ENCODE data around the gene PRAMEF17. TPM values are rescaled to one million over a fixed set of nuclear protein-coding genes. Genes with fewer than 3 reads are reported as not detected.
A peak's percentile ranks its signal among the peaks of the same experiment; 100 is the strongest.
"Not testable (repeated sequence)": the region's sequence is repeated elsewhere in the genome, so short reads cannot be mapped to it uniquely, and the experiment has no call there.

Gene PRAMEF17
- polyA plus RNA-seq (2011; rRNA removed): not detected in 2 replicates
- polyA minus RNA-seq (2011; rRNA and poly(A)+ RNA removed): not detected in 2 replicates

- DNase-seq (ENCODE audit: low read depth, low spot score); CTCF ChIA-PET; H3K27ac ChIP-seq (ENCODE audit: low read depth, low read length); H3K4me3 ChIP-seq (ENCODE audit: low read depth, low read length); POLR2A ChIA-PET; H3K27me3 ChIP-seq (ENCODE audit: control insufficient read depth, insufficient read depth, low read length): not testable (repeated sequence)
- peaks cover 31% of the 10 kb centered on the region for H3K9me3 ChIP-seq (ENCODE audit: control insufficient read depth, insufficient read depth, low read length)
Measured at GRCh38 chr1:13389332-13389731, at the start of gene PRAMEF17. Gene PRAMEF17, plus strand, starts transcription at chr1:13389632. Its CDS starts 26 bp downstream, at chr1:13389658.

- CTCF ChIA-PET; DNase-seq (ENCODE audit: low read depth, low spot score); H3K27me3 ChIP-seq (ENCODE audit: control insufficient read depth, insufficient read depth, low read length); H3K27ac ChIP-seq (ENCODE audit: low read depth, low read length); H3K4me3 ChIP-seq (ENCODE audit: low read depth, low read length); POLR2A ChIA-PET; H3K9me3 ChIP-seq (ENCODE audit: control insufficient read depth, insufficient read depth, low read length): not testable (repeated sequence)
Measured at GRCh38 chr1:13342496-13342895, 46.9 kb upstream of the PRAMEF17 start.

GRCh38 chr1:13347034-13347433 is 42.4 kb upstream of the PRAMEF17 start, which contains the start of gene PRAMEF14:
Gene PRAMEF14, minus strand, starts transcription at chr1:13347134. Its CDS starts 1,820 bp downstream, at chr1:13345314.
- POLR2A ChIA-PET; H3K27me3 ChIP-seq (ENCODE audit: control insufficient read depth, insufficient read depth, low read length); H3K4me3 ChIP-seq (ENCODE audit: low read depth, low read length): not testable (repeated sequence)

GRCh38 chr1:13353476-13353875 is 36.0 kb upstream of the PRAMEF17 start:
- POLR2A ChIA-PET; H3K4me3 ChIP-seq (ENCODE audit: low read depth, low read length); H3K27me3 ChIP-seq (ENCODE audit: control insufficient read depth, insufficient read depth, low read length); DNase-seq (ENCODE audit: low read depth, low spot score); CTCF ChIA-PET; H3K27ac ChIP-seq (ENCODE audit: low read depth, low read length); H3K9me3 ChIP-seq (ENCODE audit: control insufficient read depth, insufficient read depth, low read length): not testable (repeated sequence)

More at GRCh38 chr1:13347034-13347433, 42.4 kb upstream of the PRAMEF17 start, which contains the start of gene PRAMEF14:
- H3K9me3 ChIP-seq (ENCODE audit: control insufficient read depth, insufficient read depth, low read length); CTCF ChIA-PET; H3K27ac ChIP-seq (ENCODE audit: low read depth, low read length); DNase-seq (ENCODE audit: low read depth, low spot score): not testable (repeated sequence)

- H3K27ac ChIP-seq (ENCODE audit: low read depth, low read length); CTCF ChIA-PET; DNase-seq (ENCODE audit: low read depth, low spot score); POLR2A ChIA-PET; H3K4me3 ChIP-seq (ENCODE audit: low read depth, low read length); H3K9me3 ChIP-seq (ENCODE audit: control insufficient read depth, insufficient read depth, low read length); H3K27me3 ChIP-seq (ENCODE audit: control insufficient read depth, insufficient read depth, low read length): not testable (repeated sequence)
Measured at GRCh38 chr1:13354475-13354874, 35.0 kb upstream of the PRAMEF17 start.

GRCh38 chr1:13356774-13357173 is 32.7 kb upstream of the PRAMEF17 start:
- H3K4me3 ChIP-seq (ENCODE audit: low read depth, low read length); DNase-seq (ENCODE audit: low read depth, low spot score); H3K27ac ChIP-seq (ENCODE audit: low read depth, low read length); H3K27me3 ChIP-seq (ENCODE audit: control insufficient read depth, insufficient read depth, low read length); H3K9me3 ChIP-seq (ENCODE audit: control insufficient read depth, insufficient read depth, low read length); POLR2A ChIA-PET: not testable (repeated sequence)
- TF ChIP-seq CTCF (IDR thresholded peaks at IDR 0.05; ENCODE audit: low read depth, low read length): 0 out of 2 replicates have a peak, but pooled peaks have one; percentile 9
- CTCF ChIA-PET: interaction anchor here (0.6 kb wide), 1 partner anchor 940 kb away, joined by 4 read pairs; no protein-coding TSS in a partner anchor

- CTCF ChIA-PET; H3K9me3 ChIP-seq (ENCODE audit: control insufficient read depth, insufficient read depth, low read length); H3K27ac ChIP-seq (ENCODE audit: low read depth, low read length): not testable (repeated sequence)
Measured at GRCh38 chr1:13362364-13362763, 27.1 kb upstream of the PRAMEF17 start.

GRCh38 chr1:13364928-13365327 is 24.5 kb upstream of the PRAMEF17 start:
- DNase-seq (ENCODE audit: low read depth, low spot score); H3K4me3 ChIP-seq (ENCODE audit: low read depth, low read length); CTCF ChIA-PET; POLR2A ChIA-PET; H3K27ac ChIP-seq (ENCODE audit: low read depth, low read length); H3K27me3 ChIP-seq (ENCODE audit: control insufficient read depth, insufficient read depth, low read length): not testable (repeated sequence)
- H3K9me3 ChIP-seq (ENCODE audit: control insufficient read depth, insufficient read depth, low read length): peaks cover 17% of the 10 kb centered on the region

More at GRCh38 chr1:13362364-13362763, 27.1 kb upstream of the PRAMEF17 start:
- H3K4me3 ChIP-seq (ENCODE audit: low read depth, low read length); DNase-seq (ENCODE audit: low read depth, low spot score); POLR2A ChIA-PET; H3K27me3 ChIP-seq (ENCODE audit: control insufficient read depth, insufficient read depth, low read length): not testable (repeated sequence)

GRCh38 chr1:13366536-13366935 is 22.9 kb upstream of the PRAMEF17 start:
- peaks cover 17% of the 10 kb centered on the region for H3K9me3 ChIP-seq (ENCODE audit: control insufficient read depth, insufficient read depth, low read length)
- CTCF ChIA-PET; H3K27ac ChIP-seq (ENCODE audit: low read depth, low read length); DNase-seq (ENCODE audit: low read depth, low spot score); H3K27me3 ChIP-seq (ENCODE audit: control insufficient read depth, insufficient read depth, low read length); H3K4me3 ChIP-seq (ENCODE audit: low read depth, low read length); POLR2A ChIA-PET: not testable (repeated sequence)

GRCh38 chr1:13368544-13368943 is 20.9 kb upstream of the PRAMEF17 start:
- H3K27ac ChIP-seq (ENCODE audit: low read depth, low read length); CTCF ChIA-PET; H3K27me3 ChIP-seq (ENCODE audit: control insufficient read depth, insufficient read depth, low read length); H3K4me3 ChIP-seq (ENCODE audit: low read depth, low read length); DNase-seq (ENCODE audit: low read depth, low spot score); POLR2A ChIA-PET: not testable (repeated sequence)
- H3K9me3 ChIP-seq (ENCODE audit: control insufficient read depth, insufficient read depth, low read length): peaks cover 31% of the 10 kb centered on the region

GRCh38 chr1:13378983-13379382 is 10.4 kb upstream of the PRAMEF17 start:
- CTCF ChIA-PET; POLR2A ChIA-PET; H3K4me3 ChIP-seq (ENCODE audit: low read depth, low read length); DNase-seq (ENCODE audit: low read depth, low spot score); H3K27me3 ChIP-seq (ENCODE audit: control insufficient read depth, insufficient read depth, low read length); H3K27ac ChIP-seq (ENCODE audit: low read depth, low read length): not testable (repeated sequence)
- peaks cover 15% of the 10 kb centered on the region for H3K9me3 ChIP-seq (ENCODE audit: control insufficient read depth, insufficient read depth, low read length)

GRCh38 chr1:13380380-13380779 is 9.1 kb upstream of the PRAMEF17 start:
- H3K27me3 ChIP-seq (ENCODE audit: control insufficient read depth, insufficient read depth, low read length); DNase-seq (ENCODE audit: low read depth, low spot score); POLR2A ChIA-PET; H3K27ac ChIP-seq (ENCODE audit: low read depth, low read length); CTCF ChIA-PET; H3K4me3 ChIP-seq (ENCODE audit: low read depth, low read length): not testable (repeated sequence)
- H3K9me3 ChIP-seq (ENCODE audit: control insufficient read depth, insufficient read depth, low read length): peaks cover 14% of the 10 kb centered on the region

Measured in AG04450 (cell line).